ENCODE measurements around the gene TRIM17.

The TRIM17 gene

DNA sequence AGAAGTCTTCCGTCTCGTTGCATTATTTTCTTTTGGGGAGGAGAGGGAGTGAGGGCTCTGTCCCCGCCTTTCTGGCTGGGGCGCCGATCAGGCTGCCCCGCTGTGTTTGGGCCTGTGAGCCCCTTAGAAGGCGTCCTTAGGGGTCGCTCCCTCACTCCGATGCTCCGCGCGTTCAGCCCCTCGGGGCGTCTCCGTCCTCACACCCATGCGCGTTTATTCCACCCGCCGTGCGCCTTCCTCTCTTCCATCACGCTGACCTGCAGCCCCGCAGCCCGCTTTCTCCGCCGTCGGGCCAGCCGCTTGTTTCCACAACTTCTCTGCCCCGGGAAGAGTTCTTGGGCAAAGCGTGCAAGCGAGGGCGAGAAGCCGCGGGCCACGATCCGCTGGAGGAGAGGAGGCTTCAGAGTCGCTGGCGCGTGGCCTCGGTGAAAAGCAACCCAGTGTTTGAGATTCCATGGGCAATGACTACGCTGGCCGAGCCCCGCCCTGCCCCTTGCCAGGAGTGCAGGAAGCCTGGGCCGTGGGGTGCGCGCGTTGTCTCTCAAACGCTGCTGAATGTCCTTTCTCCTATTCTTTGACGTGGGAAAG, 37.7 kb downstream of the TRIM17 start (continued):
- TF ChIP-seq, protein P1, sequence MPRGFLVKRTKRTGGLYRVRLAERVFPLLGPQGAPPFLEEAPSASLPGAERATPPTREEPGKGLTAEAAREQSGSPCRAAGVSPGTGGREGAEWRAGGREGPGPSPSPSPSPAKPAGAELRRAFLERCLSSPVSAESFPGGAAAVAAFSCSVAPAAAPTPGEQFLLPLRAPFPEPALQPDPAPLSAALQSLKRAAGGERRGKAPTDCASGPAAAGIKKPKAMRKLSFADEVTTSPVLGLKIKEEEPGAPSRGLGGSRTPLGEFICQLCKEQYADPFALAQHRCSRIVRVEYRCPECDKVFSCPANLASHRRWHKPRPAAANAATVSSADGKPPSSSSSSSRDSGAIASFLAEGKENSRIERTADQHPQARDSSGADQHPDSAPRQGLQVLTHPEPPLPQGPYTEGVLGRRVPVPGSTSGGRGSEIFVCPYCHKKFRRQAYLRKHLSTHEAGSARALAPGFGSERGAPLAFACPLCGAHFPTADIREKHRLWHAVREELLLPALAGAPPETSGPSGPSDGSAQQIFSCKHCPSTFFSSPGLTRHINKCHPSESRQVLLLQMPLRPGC (tag by site-specific recombination; IDR thresholded peaks at IDR 0.05), result no peak
- no peak for TF ChIP-seq GLIS1 (tag by site-specific recombination; IDR thresholded peaks at IDR 0.05)
- TF ChIP-seq ZNF248 (tag by site-specific recombination; IDR thresholded peaks at IDR 0.05), result no peak
- no peak for TF ChIP-seq HOXD13 (CRISPR knock-in tag; IDR thresholded peaks at IDR 0.05; ENCODE audit: borderline replicate concordance)
- no peak for TF ChIP-seq YY2 (tag by site-specific recombination; IDR thresholded peaks at IDR 0.05)
- TF ChIP-seq ZNF707 (tag by site-specific recombination; IDR thresholded peaks at IDR 0.05), result no peak
- no peak for TF ChIP-seq ZNF571 (tag by site-specific recombination; IDR thresholded peaks at IDR 0.05)
- TF ChIP-seq, protein P2, sequence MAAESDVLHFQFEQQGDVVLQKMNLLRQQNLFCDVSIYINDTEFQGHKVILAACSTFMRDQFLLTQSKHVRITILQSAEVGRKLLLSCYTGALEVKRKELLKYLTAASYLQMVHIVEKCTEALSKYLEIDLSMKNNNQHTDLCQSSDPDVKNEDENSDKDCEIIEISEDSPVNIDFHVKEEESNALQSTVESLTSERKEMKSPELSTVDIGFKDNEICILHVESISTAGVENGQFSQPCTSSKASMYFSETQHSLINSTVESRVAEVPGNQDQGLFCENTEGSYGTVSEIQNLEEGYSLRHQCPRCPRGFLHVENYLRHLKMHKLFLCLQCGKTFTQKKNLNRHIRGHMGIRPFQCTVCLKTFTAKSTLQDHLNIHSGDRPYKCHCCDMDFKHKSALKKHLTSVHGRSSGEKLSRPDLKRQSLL (tag by site-specific recombination; IDR thresholded peaks at IDR 0.05), result no peak
- TF ChIP-seq ZNF670 (tag by site-specific recombination; IDR thresholded peaks at IDR 0.05; ENCODE audit: low read depth), result no peak
- TF ChIP-seq ZNF473 (tag by site-specific recombination; IDR thresholded peaks at IDR 0.05), result no peak
- TF ChIP-seq, protein P3, sequence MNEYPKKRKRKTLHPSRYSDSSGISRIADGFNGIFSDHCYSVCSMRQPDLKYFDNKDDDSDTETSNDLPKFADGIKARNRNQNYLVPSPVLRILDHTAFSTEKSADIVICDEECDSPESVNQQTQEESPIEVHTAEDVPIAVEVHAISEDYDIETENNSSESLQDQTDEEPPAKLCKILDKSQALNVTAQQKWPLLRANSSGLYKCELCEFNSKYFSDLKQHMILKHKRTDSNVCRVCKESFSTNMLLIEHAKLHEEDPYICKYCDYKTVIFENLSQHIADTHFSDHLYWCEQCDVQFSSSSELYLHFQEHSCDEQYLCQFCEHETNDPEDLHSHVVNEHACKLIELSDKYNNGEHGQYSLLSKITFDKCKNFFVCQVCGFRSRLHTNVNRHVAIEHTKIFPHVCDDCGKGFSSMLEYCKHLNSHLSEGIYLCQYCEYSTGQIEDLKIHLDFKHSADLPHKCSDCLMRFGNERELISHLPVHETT (tag by site-specific recombination; IDR thresholded peaks at IDR 0.05), result no peak
- no peak for TF ChIP-seq ZBTB7A (tag by site-specific recombination; IDR thresholded peaks at IDR 0.05; ENCODE audit: low read depth)
- TF ChIP-seq, protein P4, sequence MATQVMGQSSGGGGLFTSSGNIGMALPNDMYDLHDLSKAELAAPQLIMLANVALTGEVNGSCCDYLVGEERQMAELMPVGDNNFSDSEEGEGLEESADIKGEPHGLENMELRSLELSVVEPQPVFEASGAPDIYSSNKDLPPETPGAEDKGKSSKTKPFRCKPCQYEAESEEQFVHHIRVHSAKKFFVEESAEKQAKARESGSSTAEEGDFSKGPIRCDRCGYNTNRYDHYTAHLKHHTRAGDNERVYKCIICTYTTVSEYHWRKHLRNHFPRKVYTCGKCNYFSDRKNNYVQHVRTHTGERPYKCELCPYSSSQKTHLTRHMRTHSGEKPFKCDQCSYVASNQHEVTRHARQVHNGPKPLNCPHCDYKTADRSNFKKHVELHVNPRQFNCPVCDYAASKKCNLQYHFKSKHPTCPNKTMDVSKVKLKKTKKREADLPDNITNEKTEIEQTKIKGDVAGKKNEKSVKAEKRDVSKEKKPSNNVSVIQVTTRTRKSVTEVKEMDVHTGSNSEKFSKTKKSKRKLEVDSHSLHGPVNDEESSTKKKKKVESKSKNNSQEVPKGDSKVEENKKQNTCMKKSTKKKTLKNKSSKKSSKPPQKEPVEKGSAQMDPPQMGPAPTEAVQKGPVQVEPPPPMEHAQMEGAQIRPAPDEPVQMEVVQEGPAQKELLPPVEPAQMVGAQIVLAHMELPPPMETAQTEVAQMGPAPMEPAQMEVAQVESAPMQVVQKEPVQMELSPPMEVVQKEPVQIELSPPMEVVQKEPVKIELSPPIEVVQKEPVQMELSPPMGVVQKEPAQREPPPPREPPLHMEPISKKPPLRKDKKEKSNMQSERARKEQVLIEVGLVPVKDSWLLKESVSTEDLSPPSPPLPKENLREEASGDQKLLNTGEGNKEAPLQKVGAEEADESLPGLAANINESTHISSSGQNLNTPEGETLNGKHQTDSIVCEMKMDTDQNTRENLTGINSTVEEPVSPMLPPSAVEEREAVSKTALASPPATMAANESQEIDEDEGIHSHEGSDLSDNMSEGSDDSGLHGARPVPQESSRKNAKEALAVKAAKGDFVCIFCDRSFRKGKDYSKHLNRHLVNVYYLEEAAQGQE (tag by site-specific recombination; IDR thresholded peaks at IDR 0.05), result no peak
- no peak for TF ChIP-seq ZNF521 (tag by site-specific recombination; IDR thresholded peaks at IDR 0.05)
- TF ChIP-seq ZNF184 (tag by site-specific recombination; IDR thresholded peaks at IDR 0.05), result no peak
- no peak for TF ChIP-seq ZNF239 (tag by site-specific recombination; IDR thresholded peaks at IDR 0.05)
- TF ChIP-seq ZXDB (tag by site-specific recombination; IDR thresholded peaks at IDR 0.05), result 0 out of 2 replicates have a peak, but pooled peaks have one; percentile 45
- TF ChIP-seq, protein P5, sequence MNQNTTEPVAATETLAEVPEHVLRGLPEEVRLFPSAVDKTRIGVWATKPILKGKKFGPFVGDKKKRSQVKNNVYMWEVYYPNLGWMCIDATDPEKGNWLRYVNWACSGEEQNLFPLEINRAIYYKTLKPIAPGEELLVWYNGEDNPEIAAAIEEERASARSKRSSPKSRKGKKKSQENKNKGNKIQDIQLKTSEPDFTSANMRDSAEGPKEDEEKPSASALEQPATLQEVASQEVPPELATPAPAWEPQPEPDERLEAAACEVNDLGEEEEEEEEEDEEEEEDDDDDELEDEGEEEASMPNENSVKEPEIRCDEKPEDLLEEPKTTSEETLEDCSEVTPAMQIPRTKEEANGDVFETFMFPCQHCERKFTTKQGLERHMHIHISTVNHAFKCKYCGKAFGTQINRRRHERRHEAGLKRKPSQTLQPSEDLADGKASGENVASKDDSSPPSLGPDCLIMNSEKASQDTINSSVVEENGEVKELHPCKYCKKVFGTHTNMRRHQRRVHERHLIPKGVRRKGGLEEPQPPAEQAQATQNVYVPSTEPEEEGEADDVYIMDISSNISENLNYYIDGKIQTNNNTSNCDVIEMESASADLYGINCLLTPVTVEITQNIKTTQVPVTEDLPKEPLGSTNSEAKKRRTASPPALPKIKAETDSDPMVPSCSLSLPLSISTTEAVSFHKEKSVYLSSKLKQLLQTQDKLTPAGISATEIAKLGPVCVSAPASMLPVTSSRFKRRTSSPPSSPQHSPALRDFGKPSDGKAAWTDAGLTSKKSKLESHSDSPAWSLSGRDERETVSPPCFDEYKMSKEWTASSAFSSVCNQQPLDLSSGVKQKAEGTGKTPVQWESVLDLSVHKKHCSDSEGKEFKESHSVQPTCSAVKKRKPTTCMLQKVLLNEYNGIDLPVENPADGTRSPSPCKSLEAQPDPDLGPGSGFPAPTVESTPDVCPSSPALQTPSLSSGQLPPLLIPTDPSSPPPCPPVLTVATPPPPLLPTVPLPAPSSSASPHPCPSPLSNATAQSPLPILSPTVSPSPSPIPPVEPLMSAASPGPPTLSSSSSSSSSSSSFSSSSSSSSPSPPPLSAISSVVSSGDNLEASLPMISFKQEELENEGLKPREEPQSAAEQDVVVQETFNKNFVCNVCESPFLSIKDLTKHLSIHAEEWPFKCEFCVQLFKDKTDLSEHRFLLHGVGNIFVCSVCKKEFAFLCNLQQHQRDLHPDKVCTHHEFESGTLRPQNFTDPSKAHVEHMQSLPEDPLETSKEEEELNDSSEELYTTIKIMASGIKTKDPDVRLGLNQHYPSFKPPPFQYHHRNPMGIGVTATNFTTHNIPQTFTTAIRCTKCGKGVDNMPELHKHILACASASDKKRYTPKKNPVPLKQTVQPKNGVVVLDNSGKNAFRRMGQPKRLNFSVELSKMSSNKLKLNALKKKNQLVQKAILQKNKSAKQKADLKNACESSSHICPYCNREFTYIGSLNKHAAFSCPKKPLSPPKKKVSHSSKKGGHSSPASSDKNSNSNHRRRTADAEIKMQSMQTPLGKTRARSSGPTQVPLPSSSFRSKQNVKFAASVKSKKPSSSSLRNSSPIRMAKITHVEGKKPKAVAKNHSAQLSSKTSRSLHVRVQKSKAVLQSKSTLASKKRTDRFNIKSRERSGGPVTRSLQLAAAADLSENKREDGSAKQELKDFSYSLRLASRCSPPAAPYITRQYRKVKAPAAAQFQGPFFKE (tag by site-specific recombination; IDR thresholded peaks at IDR 0.05; ENCODE audit: borderline replicate concordance), result 0 out of 2 replicates have a peak, but pooled peaks have one; percentile 6
- TF ChIP-seq ZNF132 (tag by site-specific recombination; IDR thresholded peaks at IDR 0.05; ENCODE audit: borderline replicate concordance), result no peak
- TF ChIP-seq YY1 (tag by site-specific recombination; IDR thresholded peaks at IDR 0.05), result no peak
- no peak for TF ChIP-seq ZNF16 (tag by site-specific recombination; IDR thresholded peaks at IDR 0.05; ENCODE audit: low read depth)
- TF ChIP-seq, protein P6, sequence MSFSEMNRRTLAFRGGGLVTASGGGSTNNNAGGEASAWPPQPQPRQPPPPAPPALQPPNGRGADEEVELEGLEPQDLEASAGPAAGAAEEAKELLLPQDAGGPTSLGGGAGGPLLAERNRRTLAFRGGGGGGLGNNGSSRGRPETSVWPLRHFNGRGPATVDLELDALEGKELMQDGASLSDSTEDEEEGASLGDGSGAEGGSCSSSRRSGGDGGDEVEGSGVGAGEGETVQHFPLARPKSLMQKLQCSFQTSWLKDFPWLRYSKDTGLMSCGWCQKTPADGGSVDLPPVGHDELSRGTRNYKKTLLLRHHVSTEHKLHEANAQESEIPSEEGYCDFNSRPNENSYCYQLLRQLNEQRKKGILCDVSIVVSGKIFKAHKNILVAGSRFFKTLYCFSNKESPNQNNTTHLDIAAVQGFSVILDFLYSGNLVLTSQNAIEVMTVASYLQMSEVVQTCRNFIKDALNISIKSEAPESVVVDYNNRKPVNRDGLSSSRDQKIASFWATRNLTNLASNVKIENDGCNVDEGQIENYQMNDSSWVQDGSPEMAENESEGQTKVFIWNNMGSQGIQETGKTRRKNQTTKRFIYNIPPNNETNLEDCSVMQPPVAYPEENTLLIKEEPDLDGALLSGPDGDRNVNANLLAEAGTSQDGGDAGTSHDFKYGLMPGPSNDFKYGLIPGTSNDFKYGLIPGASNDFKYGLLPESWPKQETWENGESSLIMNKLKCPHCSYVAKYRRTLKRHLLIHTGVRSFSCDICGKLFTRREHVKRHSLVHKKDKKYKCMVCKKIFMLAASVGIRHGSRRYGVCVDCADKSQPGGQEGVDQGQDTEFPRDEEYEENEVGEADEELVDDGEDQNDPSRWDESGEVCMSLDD (tag by site-specific recombination; IDR thresholded peaks at IDR 0.05), result 0 out of 2 replicates have a peak, but pooled peaks have one; percentile 25
- no peak for TF ChIP-seq MYNN (tag by site-specific recombination; IDR thresholded peaks at IDR 0.05; ENCODE audit: borderline replicate concordance)
- TF ChIP-seq SP3 (tag by site-specific recombination; IDR thresholded peaks at IDR 0.05), result no peak; the same call in none of the 2 replicates

All from HEK293 (cell line).